PC-9 (cell line): ENCODE results near the gene EXOG. TPM values are rescaled to one million over a fixed set of nuclear protein-coding genes. Genes with fewer than 3 reads are reported as not detected.

Source experiments
- BruUV-seq: library from RNA; stranded (reverse); fragments of 400-500 nt; replicated peaks from 2 replicates; lab custom pipeline; 2021; lab: Mats Ljungman, UMichigan
- CTCF ChIA-PET: fragments of 300-600 bp; sonication (Branson Sonifier 250); formaldehyde crosslinking; loops from one replicate; lab custom pipeline; 2022; ENCODE audit warnings: antibody characterized with exemption; lab: Charles Lee
- POLR2A ChIA-PET: fragments of 300-600 bp; sonication (Branson Sonifier 250); formaldehyde crosslinking; loops from one replicate; lab custom pipeline; 2022; ENCODE audit warnings: antibody characterized with exemption; ENCODE audit not compliant: unreplicated experiment; lab: Charles Lee
- DNase-seq, 2 experiments: peaks; one replicate each; pipeline versions ENCODE4 v3.0.0 to v3.0.0-alpha.2; 2015 to 2022; ENCODE audit warnings: mixed read lengths in 1 of 2
- H2AFZ ChIP-seq: fragments of 200-600 bp; sonication (generic); 2 replicates; pipeline ENCODE4 v1.8.1; 2017; ENCODE audit warnings: antibody characterized with exemption
- H3F3A ChIP-seq: fragments of 200-600 bp; sonication (generic); 2 replicates; pipeline ENCODE4 v1.8.1; 2017; ENCODE audit warnings: antibody characterized with exemption, mild to moderate bottlenecking, low read depth; ENCODE audit not compliant: insufficient read depth
- H3K27ac ChIP-seq: fragments of 200-600 bp; sonication (generic); 2 replicates; pipeline ENCODE4 v1.6.1; 2016; ENCODE audit warnings: mixed run types
- H3K27me3 ChIP-seq: fragments of 200-600 bp; sonication (generic); 2 replicates; pipeline ENCODE4 v1.6.1; 2016; ENCODE audit warnings: low read depth, mixed run types; ENCODE audit not compliant: insufficient read depth
- H3K36me3 ChIP-seq: fragments of 200-600 bp; sonication (generic); 2 replicates; pipeline ENCODE4 v1.6.1; 2016; ENCODE audit warnings: low read depth, mixed run types
- H3K4me1 ChIP-seq: fragments of 200-600 bp; sonication (generic); replicated peaks from 2 replicates; pipeline ENCODE4 v1.6.1; 2016; ENCODE audit warnings: mixed run types; ENCODE audit not compliant: insufficient read depth
- H3K4me2 ChIP-seq: fragments of 200-600 bp; sonication (generic); 2 replicates; pipeline ENCODE4 v1.6.1; 2017; ENCODE audit warnings: mixed run types
- H3K4me3 ChIP-seq: fragments of 200-600 bp; sonication (generic); 2 replicates; pipeline ENCODE4 v1.6.1; 2016; ENCODE audit warnings: mixed run types
- H3K79me2 ChIP-seq: fragments of 200-600 bp; sonication (generic); 2 replicates; pipeline ENCODE4 v1.6.1; 2017; ENCODE audit warnings: low read depth, mixed run types
- H3K9me2 ChIP-seq: fragments of 200-600 bp; sonication (generic); 2 replicates; pipeline ENCODE4 v1.8.1; 2017; ENCODE audit warnings: mild to moderate bottlenecking; ENCODE audit not compliant: insufficient read depth
- H3K9me3 ChIP-seq: fragments of 200-600 bp; sonication (generic); 2 replicates; pipeline ENCODE4 v1.8.1; 2016; ENCODE audit warnings: low read depth; ENCODE audit not compliant: insufficient read depth
- H4K20me1 ChIP-seq: fragments of 200-600 bp; sonication (generic); 2 replicates; pipeline ENCODE4 v1.8.1; 2017; ENCODE audit not compliant: insufficient read depth
- EZH2 ChIP-seq: fragments of 200-600 bp; sonication (generic); IDR thresholded peaks from 2 replicates; pipeline ENCODE4 v1.8.0; 2017; ENCODE audit warnings: antibody characterized with exemption, low read depth
- intact Hi-C: fragments of 100-400 bp; cut with micrococcal nuclease; formaldehyde crosslinking; loops from one replicate; pipeline ENCODE4 v1.10.0; 2022; ENCODE audit not compliant: unreplicated experiment
- total RNA-seq: library from RNA; stranded (reverse); gene quantifications from 2 replicates; pipeline ENCODE4 v1.2.3, GENCODE V29; 2021
- TF ChIP-seq, protein P1 (sequence below): fragments of 200-600 bp; sonication (generic); conservative IDR thresholded peaks from 2 replicates; pipeline ENCODE4 v1.6.1; 2017; ENCODE audit warnings: mixed run types, antibody characterized with exemption, mild to moderate bottlenecking, moderate library complexity

Gene EXOG
- total RNA-seq, 1 experiment from 2014 or later: 7.5 TPM

DNA sequence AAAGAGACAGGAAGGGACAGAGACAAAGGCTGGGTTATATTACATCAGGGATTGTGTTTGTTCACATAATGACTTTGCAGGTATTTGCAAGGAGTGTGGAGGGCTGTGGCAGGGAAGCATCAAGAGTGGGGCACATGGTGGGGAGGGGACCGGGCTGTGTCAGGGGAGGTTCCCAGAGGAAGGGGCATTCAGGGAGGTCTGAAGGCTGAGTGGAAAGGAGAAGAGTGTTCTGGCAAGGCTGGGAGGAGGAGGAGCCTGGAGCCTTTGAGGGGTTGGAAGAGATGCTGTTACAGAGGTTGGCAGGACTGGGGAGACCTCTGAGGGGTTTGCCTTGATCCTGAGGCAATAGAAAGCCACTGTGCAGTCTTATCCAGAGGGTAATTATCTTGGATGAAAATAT, 49.4 kb downstream of the EXOG start:
- Histone ChIP-seq H3F3A (no peaks in the 10 kb centered on the region), H3K79me2 (no peaks in the 10 kb centered on the region), H3K9me2 (no peaks in the 10 kb centered on the region), H3K27ac (no peak overlapping the region), H3K36me3 (no peaks in the 10 kb centered on the region), H4K20me1 (no peaks in the 10 kb centered on the region), H3K9me3 (no peaks in the 10 kb centered on the region), H3K4me3 (no peak overlapping the region), H3K27me3 (peaks cover 8% of the 10 kb centered on the region; the same call in 1 of the 2 replicates), H2AFZ (no peak overlapping the region), H3K4me1 (no peaks in the 10 kb centered on the region), H3K4me2 (no peak overlapping the region)
- BruUV-seq: no TSS peak
- CTCF ChIA-PET: no interaction called here
- no peak for TF ChIP-seq EZH2
- TF ChIP-seq, protein P1, sequence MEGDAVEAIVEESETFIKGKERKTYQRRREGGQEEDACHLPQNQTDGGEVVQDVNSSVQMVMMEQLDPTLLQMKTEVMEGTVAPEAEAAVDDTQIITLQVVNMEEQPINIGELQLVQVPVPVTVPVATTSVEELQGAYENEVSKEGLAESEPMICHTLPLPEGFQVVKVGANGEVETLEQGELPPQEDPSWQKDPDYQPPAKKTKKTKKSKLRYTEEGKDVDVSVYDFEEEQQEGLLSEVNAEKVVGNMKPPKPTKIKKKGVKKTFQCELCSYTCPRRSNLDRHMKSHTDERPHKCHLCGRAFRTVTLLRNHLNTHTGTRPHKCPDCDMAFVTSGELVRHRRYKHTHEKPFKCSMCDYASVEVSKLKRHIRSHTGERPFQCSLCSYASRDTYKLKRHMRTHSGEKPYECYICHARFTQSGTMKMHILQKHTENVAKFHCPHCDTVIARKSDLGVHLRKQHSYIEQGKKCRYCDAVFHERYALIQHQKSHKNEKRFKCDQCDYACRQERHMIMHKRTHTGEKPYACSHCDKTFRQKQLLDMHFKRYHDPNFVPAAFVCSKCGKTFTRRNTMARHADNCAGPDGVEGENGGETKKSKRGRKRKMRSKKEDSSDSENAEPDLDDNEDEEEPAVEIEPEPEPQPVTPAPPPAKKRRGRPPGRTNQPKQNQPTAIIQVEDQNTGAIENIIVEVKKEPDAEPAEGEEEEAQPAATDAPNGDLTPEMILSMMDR: no peak
- POLR2A ChIA-PET: no interaction called here
- intact Hi-C loops: no loop called here
- DNase-seq: no peak

DNA sequence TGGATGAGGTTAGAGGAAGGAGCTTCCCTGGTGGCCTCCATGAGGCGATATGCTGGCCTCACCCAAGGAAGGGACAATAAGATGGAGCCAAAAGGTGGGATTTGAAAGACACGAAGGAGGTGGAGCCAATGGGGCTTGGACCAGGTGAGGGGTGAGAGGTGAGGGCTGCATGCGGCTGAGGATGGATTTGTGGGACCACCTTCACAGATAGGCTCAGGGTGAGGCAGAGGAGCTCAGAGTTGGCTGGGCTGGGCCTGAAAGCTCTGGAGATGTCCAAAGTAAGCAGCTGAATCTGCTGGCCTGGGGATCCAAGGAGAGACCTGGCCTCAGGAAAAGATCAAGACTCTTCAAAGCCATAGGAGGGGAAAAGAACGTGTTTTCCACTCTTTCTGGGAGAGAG, 49.8 kb downstream of the EXOG start:
- no peak overlapping the region for H2AFZ ChIP-seq
- no peak overlapping the region for H3K27ac ChIP-seq
- H3K9me2 ChIP-seq: no peaks in the 10 kb centered on the region
- POLR2A ChIA-PET: no interaction called here
- no TSS peak for BruUV-seq
- no peaks in the 10 kb centered on the region for H3K9me3 ChIP-seq
- H3K27me3 ChIP-seq: peaks cover 8% of the 10 kb centered on the region; the same call in 1 of the 2 replicates
- H3K4me2 ChIP-seq: no peak overlapping the region
- no peaks in the 10 kb centered on the region for H3F3A ChIP-seq
- no peaks in the 10 kb centered on the region for H4K20me1 ChIP-seq
- no peak for DNase-seq
- H3K4me1 ChIP-seq: no peaks in the 10 kb centered on the region
- H3K79me2 ChIP-seq: no peaks in the 10 kb centered on the region
- no peak for TF ChIP-seq EZH2
- TF ChIP-seq, protein P1: no peak
- no peak overlapping the region for H3K4me3 ChIP-seq
- intact Hi-C loops: no loop called here
- no peaks in the 10 kb centered on the region for H3K36me3 ChIP-seq
- CTCF ChIA-PET: no interaction called here

DNA sequence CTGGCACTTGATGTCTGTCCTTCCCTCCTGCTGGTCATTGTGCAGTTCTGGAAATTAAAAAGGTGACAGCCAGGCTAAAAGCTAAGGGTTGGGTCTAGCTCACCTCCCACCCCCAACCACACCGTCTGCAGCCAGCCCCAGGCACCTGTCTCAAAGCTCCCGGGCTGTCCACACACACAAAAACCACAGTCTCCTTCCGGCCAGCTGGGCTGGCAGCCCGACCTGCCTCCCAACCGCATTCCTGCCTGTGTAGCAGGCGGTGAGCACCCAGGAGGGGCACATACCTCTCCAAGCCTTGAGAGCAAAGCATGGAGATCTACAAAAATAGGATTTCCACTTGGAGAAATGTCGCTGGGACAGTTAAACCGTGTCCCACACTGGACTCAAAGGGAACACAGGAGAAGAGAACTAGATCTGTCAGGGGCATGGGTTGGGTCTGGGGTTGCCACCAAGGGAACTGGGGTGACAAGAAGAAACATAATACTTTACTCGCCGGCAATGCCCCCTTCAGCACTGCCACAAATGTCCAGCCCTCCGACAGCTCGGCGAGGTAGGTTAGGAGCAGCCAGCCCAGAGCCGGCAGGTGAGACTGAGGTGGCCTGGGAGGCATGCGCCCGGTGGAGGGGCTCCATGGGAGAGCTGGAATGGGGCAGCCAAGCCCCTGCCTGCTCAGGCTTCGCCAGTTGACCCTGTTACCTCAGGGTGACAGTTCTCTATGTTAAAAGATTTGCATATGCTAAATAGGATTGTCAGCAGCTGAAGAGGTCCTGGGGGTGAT, 52.2 kb downstream of the EXOG start:
- no peaks in the 10 kb centered on the region for H3K79me2 ChIP-seq
- no peaks in the 10 kb centered on the region for H4K20me1 ChIP-seq
- H3K4me1 ChIP-seq: no peaks in the 10 kb centered on the region
- H2AFZ ChIP-seq: no peak overlapping the region
- no peak overlapping the region for H3K4me3 ChIP-seq
- no peak for TF ChIP-seq EZH2
- TF ChIP-seq, protein P1: no peak
- no peaks in the 10 kb centered on the region for H3K9me3 ChIP-seq
- no peaks in the 10 kb centered on the region for H3F3A ChIP-seq
- BruUV-seq: no TSS peak
- peaks cover 12% of the 10 kb centered on the region; the same call in 1 of the 2 replicates for H3K27me3 ChIP-seq
- no peak overlapping the region for H3K4me2 ChIP-seq
- peak; percentile 53 to 78 for DNase-seq
- intact Hi-C loops: loop anchor here (1.0 kb wide), 1 partner anchor 88 kb away; no protein-coding TSS in a partner anchor
- ChIA-PET CTCF (no interaction called here), POLR2A (interaction anchor here (0.6 to 0.7 kb wide), 2 partner anchors 176 to 202 kb away, joined by 5 read pairs; partner anchors contain the start of gene XYLB)
- H3K9me2 ChIP-seq: no peaks in the 10 kb centered on the region
- H3K36me3 ChIP-seq: no peaks in the 10 kb centered on the region
- H3K27ac ChIP-seq: no peak overlapping the region
